GM18868 (cell line): ENCODE results near the gene LHX1.

Experiments
- ATAC-seq: cut with Tn5 transposase; IDR thresholded peaks from one replicate; pipeline ENCODE4 v1.9.1; 2021; ENCODE audit warnings: mild to moderate bottlenecking, moderate library complexity; ENCODE audit not compliant: unreplicated experiment

The LHX1 gene

GRCh38 chr17:36937001-36937958 lies at the start of gene LHX1:
Gene LHX1 (plus strand): TSS chr17:36937475. CDS start chr17:36938198, 723 bp downstream.
- ATAC-seq = no peak

GRCh38 chr17:36888236-36888951 lies 48.9 kb upstream of the LHX1 start:
- no peak for ATAC-seq

- no peak for ATAC-seq
Measured at GRCh38 chr17:36889770-36890349, 47.4 kb upstream of the LHX1 start.

- ATAC-seq = no peak
Measured at GRCh38 chr17:36890398-36891168, 46.7 kb upstream of the LHX1 start.

- no peak for ATAC-seq
Measured at GRCh38 chr17:36892112-36892838, 45.0 kb upstream of the LHX1 start.

GRCh38 chr17:36894177-36894576 lies 43.1 kb upstream of the LHX1 start:
- no peak for ATAC-seq

- no peak for ATAC-seq
Measured at GRCh38 chr17:36894925-36895324, 42.4 kb upstream of the LHX1 start.

- ATAC-seq = no peak
Measured at GRCh38 chr17:36899250-36900159, 37.8 kb upstream of the LHX1 start.

- no peak for ATAC-seq
Measured at GRCh38 chr17:36900160-36900512, 37.1 kb upstream of the LHX1 start.

GRCh38 chr17:36901506-36901905 lies 35.8 kb upstream of the LHX1 start:
- ATAC-seq = no peak

- no peak for ATAC-seq
Measured at GRCh38 chr17:36907407-36907806, 29.9 kb upstream of the LHX1 start.

- no peak for ATAC-seq
Measured at GRCh38 chr17:36910513-36910912, 26.8 kb upstream of the LHX1 start.

GRCh38 chr17:36911001-36911400 lies 26.3 kb upstream of the LHX1 start:
- ATAC-seq = no peak

GRCh38 chr17:36913132-36913531 lies 24.1 kb upstream of the LHX1 start:
- no peak for ATAC-seq

GRCh38 chr17:36918211-36918691 lies 19.0 kb upstream of the LHX1 start:
- ATAC-seq = no peak

- ATAC-seq = no peak
Measured at GRCh38 chr17:36919407-36919968, 17.8 kb upstream of the LHX1 start.

GRCh38 chr17:36920032-36921005 lies 17.0 kb upstream of the LHX1 start:
- no peak for ATAC-seq
